ENCODE measurements around the gene FBXW11. TPM values are rescaled to one million over a fixed set of nuclear protein-coding genes. Genes with fewer than 3 reads are reported as not detected.
A peak's percentile ranks its signal among the peaks of the same experiment; 100 is the strongest.

Gene FBXW11
- total RNA-seq, 3 donors from 2014 or later: 60.3 to 81.5 (median 64.0) TPM

DNA sequence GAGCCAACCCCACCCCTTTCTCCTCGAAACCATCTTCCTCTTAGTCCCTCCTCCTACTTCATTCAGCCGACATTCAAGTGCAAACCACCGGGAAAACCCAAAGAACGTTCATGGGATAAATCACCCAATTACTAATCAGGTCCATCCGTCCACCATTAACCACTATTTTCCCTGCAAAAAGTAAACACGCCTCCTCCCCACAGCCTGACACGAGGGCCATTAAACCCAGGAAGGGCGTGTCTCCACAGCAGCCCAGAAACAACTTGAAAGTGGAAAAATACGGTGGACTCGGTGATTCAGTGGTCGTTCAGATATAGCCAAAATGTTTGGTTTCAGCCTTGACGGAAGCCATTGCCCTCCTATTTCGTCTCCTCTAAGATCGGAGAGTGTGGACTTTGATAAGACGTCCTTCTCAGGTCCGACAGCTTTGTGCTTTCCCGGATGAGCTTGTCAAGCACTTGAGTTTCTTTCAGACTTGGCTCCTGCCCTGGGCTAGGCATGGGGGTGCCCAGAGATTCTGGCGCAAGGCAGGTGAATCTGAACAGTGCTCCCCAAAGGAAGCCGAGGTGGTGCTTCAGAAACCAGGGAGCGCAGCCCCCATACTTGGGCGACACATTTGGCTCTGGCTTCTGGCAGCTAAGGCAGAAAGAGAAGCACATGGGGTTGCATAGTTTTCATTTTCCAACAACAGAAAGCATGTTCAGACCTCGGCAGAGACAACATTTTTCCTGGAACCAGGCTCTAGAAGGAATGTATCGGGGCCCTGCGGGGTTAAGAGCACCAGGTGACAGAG, 164.3 kb downstream of the FBXW11 start:
- Histone ChIP-seq H3K4me3 (peak overlapping the region in 1 of 3 donors; percentile 35), H3K4me1 (no peaks in the 10 kb centered on the region), H3K27me3 (no peaks in the 10 kb centered on the region), H3K36me3 (no peaks in the 10 kb centered on the region), H3K27ac (no peak overlapping the region), H3K9me3 (no peaks in the 10 kb centered on the region)
- no peak for TF ChIP-seq POLR2A (IDR thresholded peaks at IDR 0.05)
- no peak for TF ChIP-seq POLR2AphosphoS5 (IDR thresholded peaks at IDR 0.05)
- TF ChIP-seq, protein P1, sequence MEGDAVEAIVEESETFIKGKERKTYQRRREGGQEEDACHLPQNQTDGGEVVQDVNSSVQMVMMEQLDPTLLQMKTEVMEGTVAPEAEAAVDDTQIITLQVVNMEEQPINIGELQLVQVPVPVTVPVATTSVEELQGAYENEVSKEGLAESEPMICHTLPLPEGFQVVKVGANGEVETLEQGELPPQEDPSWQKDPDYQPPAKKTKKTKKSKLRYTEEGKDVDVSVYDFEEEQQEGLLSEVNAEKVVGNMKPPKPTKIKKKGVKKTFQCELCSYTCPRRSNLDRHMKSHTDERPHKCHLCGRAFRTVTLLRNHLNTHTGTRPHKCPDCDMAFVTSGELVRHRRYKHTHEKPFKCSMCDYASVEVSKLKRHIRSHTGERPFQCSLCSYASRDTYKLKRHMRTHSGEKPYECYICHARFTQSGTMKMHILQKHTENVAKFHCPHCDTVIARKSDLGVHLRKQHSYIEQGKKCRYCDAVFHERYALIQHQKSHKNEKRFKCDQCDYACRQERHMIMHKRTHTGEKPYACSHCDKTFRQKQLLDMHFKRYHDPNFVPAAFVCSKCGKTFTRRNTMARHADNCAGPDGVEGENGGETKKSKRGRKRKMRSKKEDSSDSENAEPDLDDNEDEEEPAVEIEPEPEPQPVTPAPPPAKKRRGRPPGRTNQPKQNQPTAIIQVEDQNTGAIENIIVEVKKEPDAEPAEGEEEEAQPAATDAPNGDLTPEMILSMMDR (IDR thresholded peaks at IDR 0.05): no peak
- intact Hi-C loops (cut with DNase I; ENCODE audit: low total_unique reads): no loop called here
- peak in 1 of 2 donors; percentile 52 for DNase-seq (ENCODE audit: low spot score in 2 of 2)

DNA sequence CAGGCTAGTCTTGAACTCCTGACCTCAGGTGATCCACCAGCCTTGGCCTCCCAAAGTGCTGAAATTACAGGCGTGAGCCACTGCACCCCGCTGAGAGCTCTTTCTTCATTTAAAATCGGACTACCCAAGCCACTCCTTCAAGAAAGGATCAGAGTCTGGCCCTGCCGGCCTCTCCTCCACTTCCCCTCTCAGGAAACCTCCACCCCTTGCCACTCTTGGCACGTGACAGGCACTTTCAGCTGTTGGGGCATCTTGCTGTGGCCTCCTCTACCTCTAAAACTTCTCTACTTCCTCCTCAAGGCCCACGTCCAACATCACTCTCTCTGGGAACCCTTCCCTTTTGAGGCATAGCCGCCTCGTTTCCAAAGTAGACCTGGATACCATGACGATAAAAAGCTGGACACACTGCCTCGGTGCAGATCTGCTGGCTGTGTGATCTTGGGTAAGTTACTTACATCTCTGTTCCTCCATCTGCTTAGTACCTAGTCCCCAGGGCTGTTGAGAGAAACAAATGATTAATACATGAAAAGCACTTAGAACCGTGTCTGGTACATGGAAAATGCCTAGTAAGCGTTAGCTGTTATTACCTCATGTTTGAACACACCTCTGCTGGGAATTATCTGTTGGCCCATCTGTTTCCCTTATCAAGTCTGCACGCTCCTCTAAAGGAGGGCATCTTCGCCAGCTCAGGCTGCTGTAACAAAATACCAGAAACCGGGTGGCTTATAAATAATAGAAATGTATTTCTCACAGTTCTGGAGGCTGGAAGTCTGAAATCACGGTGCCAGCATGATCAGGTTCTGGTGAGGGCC, 165.5 kb downstream of the FBXW11 start:
- no peak for DNase-seq (ENCODE audit: low spot score in 2 of 2)
- Histone ChIP-seq H3K9me3 (no peaks in the 10 kb centered on the region), H3K4me3 (no peak overlapping the region), H3K27ac (no peak overlapping the region), H3K36me3 (no peaks in the 10 kb centered on the region), H3K27me3 (no peaks in the 10 kb centered on the region), H3K4me1 (no peaks in the 10 kb centered on the region)
- TF ChIP-seq POLR2A (IDR thresholded peaks at IDR 0.05): no peak
- TF ChIP-seq, protein P1 (IDR thresholded peaks at IDR 0.05): no peak
- TF ChIP-seq POLR2AphosphoS5 (IDR thresholded peaks at IDR 0.05): no peak
- intact Hi-C loops (cut with DNase I; ENCODE audit: low total_unique reads): no loop called here

DNA sequence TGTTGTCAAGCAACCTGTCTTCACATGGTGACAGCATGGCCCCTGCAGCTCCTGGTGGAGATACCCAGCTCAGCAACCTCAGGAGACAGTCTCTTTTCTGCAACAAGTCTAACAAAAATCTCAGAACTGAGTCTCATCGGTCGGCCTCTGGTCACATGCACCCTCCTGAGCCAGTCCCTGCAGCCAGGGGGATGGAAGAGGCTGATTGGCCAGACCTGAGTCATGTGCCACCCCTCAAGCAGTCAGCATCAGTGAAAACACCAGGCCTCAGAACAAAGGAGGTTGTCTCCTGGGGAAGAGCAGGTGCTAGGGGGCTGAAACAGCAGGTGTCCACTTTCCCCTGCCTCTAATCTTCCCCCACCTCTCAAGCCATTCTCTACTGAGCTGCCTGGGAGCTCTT, 166.4 kb downstream of the FBXW11 start:
- Histone ChIP-seq H3K36me3 (no peaks in the 10 kb centered on the region), H3K9me3 (no peaks in the 10 kb centered on the region), H3K4me1 (no peaks in the 10 kb centered on the region), H3K27ac (no peak overlapping the region), H3K4me3 (no peak overlapping the region), H3K27me3 (no peaks in the 10 kb centered on the region)
- no peak for TF ChIP-seq POLR2A (IDR thresholded peaks at IDR 0.05)
- no peak for TF ChIP-seq POLR2AphosphoS5 (IDR thresholded peaks at IDR 0.05)
- TF ChIP-seq, protein P1 (IDR thresholded peaks at IDR 0.05): no peak
- intact Hi-C loops (cut with DNase I; ENCODE audit: low total_unique reads): no loop called here
- no peak for DNase-seq (ENCODE audit: low spot score in 2 of 2)

DNA sequence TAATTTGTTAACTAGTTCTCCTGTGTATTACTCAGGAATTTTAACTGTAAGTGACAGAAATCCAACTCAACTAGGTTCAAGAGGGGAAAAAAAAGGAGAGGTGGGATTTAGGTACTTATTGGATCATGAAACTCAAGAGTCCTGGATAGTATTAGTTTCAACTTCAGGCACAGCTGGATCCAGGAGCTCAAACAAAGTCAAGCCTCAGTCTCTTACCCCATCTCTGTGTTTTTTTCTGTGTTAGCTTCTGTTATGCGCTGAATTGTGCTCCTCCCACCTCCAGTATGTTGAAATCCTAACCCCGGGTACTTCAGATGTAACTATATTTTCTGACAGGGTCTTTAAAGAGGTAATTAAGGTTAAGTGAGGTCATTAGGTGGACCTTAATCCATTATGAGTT, 167.3 kb downstream of the FBXW11 start:
- H3K4me1 ChIP-seq: no peaks in the 10 kb centered on the region
- H3K4me3 ChIP-seq: no peak overlapping the region
- intact Hi-C loops (cut with DNase I; ENCODE audit: low total_unique reads): no loop called here
- no peak for TF ChIP-seq POLR2A (IDR thresholded peaks at IDR 0.05)
- TF ChIP-seq, protein P1 (IDR thresholded peaks at IDR 0.05): no peak
- TF ChIP-seq POLR2AphosphoS5 (IDR thresholded peaks at IDR 0.05): no peak
- no peak overlapping the region for H3K27ac ChIP-seq
- no peak for DNase-seq (ENCODE audit: low spot score in 2 of 2)
- no peaks in the 10 kb centered on the region for H3K36me3 ChIP-seq
- no peaks in the 10 kb centered on the region for H3K9me3 ChIP-seq
- no peaks in the 10 kb centered on the region for H3K27me3 ChIP-seq

DNA sequence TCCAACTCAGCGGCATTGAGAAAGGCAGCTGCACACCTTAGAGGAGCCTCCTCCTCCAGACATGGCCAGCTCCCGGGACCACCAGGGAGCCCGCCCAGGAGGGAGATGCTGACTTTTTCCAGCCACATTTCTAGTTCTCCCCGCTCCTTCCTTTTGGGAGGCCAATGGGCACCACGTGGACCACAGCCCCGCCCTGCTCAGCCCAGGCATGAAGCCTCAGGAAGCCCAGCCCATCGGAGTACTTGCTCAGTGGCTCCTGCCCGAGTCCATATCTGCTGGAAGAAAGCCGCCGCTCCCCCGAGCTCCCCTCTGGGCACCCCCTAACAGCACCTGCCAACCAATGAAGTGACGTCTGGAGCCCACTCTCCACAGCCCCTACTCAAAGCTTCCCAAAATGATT, 168.4 kb downstream of the FBXW11 start:
- Histone ChIP-seq H3K4me1 (no peaks in the 10 kb centered on the region), H3K36me3 (no peaks in the 10 kb centered on the region), H3K27me3 (no peaks in the 10 kb centered on the region), H3K9me3 (peaks cover 0 to 10% of the 10 kb centered on the region in 2 donors), H3K4me3 (no peak overlapping the region), H3K27ac (no peak overlapping the region)
- intact Hi-C loops (cut with DNase I; ENCODE audit: low total_unique reads): no loop called here
- TF ChIP-seq POLR2A (IDR thresholded peaks at IDR 0.05) (no peak), POLR2AphosphoS5 (IDR thresholded peaks at IDR 0.05) (no peak)
- TF ChIP-seq, protein P1 (IDR thresholded peaks at IDR 0.05): no peak
- DNase-seq (ENCODE audit: low spot score in 2 of 2): no peak
